TTC549 (cell line): Measurements from ENCODE around the gene ARF3.

Source experiments
- FAIRE-seq: peaks from 2 replicates; lab custom pipeline; 2012; peaks lifted over from hg19 to GRCh38; lab: Jason Lieb, UNC

Gene ARF3

GRCh38 chr12:48981757-48982157, 24.5 kb upstream of the ARF3 start:
- no peak for FAIRE-seq

GRCh38 chr12:48980953-48981756, 23.9 kb upstream of the ARF3 start:
- FAIRE-seq, result no peak

GRCh38 chr12:48980389-48980952, 23.2 kb upstream of the ARF3 start:
- no peak for FAIRE-seq

DNA sequence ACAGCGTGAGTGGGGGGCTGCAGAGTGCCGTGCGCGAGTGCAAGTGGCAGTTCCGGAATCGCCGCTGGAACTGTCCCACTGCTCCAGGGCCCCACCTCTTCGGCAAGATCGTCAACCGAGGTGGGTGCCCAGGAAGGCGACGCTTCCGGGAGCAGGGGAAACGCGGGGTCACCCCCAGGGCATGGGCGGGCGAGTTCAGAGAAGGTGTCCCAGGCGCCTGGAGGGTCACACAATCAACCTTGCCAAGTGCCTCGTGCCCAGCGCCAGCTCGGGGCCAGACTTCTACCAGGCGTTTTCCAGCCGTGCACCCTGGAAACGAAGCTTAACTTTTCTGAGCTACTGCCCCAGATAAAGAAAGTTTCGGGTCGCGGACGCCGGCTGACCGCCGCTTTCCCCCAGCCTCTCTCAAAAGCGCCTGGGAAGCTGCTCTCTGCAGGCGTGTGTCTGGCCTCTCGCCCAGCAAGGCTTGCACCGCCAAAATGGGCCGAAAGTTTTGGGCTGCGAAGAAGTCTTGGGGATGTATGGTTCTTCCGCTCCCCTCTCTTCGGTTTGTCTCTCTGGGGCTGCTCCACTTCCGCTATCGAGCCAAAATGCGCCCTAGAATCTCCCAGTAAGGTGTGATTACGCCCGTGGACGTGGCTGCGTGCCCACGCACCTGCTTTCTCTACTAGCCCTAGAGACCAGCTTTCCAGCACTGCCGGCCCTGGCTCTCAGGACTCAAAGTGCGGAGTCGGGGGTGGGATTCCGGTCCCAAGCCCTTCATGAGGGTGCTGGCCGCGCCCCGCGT, 22.5 kb upstream of the ARF3 start:
- FAIRE-seq, result no peak

- FAIRE-seq, result no peak
Measured at GRCh38 chr12:48978741-48979601, 21.7 kb upstream of the ARF3 start.

- FAIRE-seq, result no peak
Measured at GRCh38 chr12:48978291-48978740, 21.0 kb upstream of the ARF3 start, which contains the start of gene WNT1. WNT1 (plus strand) TSS chr12:48978322; CDS start chr12:48978651, 329 bp downstream.

GRCh38 chr12:48977290-48978281, 20.3 kb upstream of the ARF3 start:
- no peak for FAIRE-seq

GRCh38 chr12:48973941-48974673, 16.8 kb upstream of the ARF3 start:
- no peak for FAIRE-seq

DNA sequence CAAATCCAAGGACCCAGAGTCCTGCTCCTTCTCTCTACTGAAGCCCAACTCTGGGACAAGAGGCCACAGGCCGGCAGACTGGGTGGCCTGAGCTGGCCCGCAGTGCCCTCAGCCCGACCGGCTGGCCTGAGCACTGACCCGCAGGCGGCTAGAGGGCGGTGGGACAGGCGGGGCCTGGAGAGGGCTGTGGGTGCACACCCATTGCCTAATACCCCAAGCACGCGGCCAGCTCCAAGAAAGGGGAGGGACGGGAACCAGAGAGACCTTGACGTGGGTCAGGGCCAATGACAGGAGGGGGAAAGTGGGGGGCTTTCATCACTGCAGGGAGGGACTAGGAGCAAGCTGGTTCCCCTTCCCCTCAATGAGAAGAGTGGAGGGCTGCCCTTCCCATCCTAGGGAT, 16.2 kb upstream of the ARF3 start:
- FAIRE-seq, result no peak

DNA sequence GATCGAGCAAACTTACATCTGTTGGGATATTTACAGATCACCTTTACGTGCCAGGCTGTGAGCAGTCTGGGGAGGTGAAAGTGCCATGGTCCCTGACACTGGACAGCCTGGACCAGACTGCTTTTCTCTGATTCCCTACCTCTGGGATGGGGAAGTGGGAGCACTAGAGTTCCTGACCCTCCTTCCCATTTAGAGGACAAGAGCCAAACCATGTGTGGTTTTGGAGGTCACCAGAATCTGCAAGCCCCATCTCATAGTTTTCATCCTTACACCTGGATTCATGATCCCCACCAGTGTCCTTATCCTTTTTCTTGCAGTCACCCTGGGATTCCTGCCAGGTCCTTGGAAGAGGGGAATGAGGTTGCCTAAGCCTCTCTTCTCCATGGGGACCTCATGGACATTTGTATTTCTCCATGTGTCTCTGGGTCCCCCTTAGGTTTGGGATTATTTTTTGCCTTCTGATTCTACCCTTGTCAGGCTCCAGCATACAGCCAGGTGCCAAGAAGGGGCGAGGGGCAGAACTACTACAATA, 15.7 kb upstream of the ARF3 start:
- no peak for FAIRE-seq

DNA sequence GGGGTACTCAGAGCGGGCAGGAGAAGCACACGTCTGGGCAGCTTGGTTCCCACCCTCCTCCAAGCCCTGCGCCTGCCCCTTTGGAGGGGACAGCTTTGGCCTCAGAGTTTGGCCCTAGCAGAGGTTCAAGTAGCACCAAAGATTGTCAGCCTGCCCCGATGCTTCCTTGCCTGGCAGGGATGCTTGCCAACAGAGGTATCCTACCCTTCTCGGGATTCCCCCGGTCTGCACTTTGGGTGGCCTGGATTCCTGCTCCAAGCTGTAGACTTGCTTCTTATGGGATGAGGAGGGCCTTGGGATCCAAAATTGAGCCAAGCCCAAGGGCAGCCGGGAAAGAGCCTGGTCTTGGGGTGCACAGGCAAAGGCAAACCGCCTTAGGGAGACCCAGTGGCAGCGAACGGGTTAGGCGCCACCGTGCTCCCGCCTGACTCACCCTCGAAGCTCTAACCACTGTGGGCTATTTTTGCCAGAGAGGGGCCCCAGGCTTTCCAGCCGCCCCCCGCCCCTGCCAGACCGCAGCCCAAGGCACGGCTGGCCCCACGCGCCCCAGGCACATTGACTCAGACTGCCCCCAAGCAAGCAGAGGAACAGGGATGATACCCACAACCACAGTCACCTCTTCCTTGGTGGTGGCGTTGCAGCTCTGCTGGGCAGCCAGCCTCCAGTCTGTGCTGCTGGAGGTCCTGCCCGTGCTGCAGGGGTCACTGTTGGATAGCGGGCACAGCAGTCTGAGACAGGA, 15.1 kb upstream of the ARF3 start:
- no peak for FAIRE-seq

DNA sequence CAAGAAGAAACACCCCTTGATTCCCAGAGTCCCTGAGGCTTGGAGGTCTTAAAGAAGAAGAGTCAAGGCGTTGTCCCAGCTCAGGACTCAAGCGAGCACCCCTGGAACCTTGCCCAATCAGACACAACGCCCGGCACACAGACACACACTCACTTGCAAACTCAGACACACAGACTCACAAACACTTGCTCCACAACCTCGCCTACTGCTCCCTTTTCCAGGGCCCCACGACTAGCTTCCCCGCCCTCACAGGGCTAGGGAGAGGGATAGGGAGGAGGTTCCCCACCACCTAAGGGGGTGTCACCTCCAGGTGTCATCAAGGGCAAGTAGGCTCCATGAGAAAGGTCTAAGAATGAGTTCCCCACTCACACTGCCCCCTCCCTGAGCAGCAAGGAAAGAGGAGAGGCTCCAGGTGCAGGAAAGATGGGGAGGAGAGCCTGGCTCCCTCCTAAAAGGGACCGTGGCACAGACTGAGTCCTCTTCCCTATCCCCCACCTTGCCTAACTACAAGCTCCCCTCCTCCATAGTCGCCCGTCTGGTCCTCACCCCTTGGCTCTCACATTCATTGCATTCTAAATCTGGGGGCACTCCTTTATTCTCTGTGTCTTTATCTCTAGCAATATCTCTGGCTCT, 13.5 kb upstream of the ARF3 start:
- FAIRE-seq, result no peak

GRCh38 chr12:48969833-48970701, 12.8 kb upstream of the ARF3 start:
- FAIRE-seq, result no peak

GRCh38 chr12:48969160-48969771, 12.0 kb upstream of the ARF3 start:
- FAIRE-seq, result no peak

GRCh38 chr12:48968467-48968866, 11.2 kb upstream of the ARF3 start:
- FAIRE-seq, result no peak

- FAIRE-seq, result no peak
Measured at GRCh38 chr12:48967991-48968390, 10.7 kb upstream of the ARF3 start.
